GM19438 (cell line): ENCODE measurements around the gene DYNC1LI1.

ENCODE experiments used
- ATAC-seq: cut with Tn5 transposase; IDR thresholded peaks from one replicate; pipeline ENCODE4 v1.9.1; 2021; ENCODE audit warnings: low read depth; ENCODE audit not compliant: unreplicated experiment

Gene DYNC1LI1

DNA sequence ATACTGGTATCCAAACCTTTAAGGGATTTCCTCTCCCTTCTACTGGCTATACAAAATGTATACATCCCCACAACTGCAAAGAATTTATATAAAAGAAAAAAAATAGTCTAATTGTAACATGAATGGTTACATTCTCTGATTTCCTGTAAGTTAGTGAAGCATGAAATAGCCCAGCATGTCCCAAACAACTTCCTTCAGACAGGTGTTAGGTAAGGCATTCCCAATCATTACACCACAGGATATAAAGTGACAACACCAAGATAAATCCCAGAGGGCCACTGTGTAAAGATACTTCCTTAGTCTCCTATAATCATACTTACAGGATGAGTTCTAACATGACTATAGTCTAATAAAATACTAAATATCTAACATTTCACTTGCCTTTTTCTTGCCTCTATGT lies 75.6 kb downstream of the DYNC1LI1 start:
- no peak for ATAC-seq

DNA sequence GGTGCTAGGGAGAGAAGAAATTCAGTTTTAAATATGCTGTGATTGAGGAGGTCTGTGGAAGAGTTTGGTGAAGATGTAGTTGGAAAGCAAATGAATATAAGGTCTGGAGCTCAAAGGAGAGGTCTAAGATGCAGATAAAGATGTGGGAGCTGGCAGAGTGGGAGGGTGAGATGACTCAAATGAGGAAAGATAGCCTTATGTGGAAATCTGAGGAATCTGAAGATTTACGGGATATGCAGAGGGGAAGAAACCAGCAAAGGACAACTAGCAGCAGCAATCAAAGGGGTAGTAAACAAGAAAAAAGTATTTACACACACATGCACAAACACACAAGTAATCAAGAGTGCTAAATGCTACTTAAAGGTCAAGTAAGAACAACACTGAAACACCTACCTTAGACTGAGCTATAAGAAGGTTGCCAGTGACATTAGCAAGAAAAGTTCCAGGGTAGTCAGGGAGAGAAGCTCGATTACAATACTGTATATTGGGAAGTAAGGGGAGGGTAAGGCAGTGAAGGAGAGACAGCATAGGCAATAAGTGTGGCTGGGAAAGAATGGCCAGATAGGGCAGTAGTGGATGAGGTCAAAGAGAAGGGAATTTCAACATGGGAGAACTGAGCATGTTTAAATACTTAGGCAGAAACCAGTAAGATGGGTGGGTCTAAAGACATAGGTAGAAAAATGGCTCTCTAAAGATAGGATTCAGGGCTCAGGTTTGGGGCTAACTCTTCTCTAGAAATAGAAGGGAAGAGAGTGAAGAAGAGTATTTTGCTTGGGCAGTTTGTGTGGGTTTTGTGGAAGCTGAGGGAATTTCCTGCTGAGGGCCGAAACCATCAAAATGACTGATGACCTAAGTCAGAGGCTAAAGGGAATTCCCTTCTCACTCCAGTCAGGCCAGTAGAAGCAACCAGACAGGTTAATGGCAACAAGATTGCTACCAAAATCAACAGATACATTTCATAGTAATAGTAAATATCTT lies 76.9 kb downstream of the DYNC1LI1 start:
- ATAC-seq = peak; percentile 78

DNA sequence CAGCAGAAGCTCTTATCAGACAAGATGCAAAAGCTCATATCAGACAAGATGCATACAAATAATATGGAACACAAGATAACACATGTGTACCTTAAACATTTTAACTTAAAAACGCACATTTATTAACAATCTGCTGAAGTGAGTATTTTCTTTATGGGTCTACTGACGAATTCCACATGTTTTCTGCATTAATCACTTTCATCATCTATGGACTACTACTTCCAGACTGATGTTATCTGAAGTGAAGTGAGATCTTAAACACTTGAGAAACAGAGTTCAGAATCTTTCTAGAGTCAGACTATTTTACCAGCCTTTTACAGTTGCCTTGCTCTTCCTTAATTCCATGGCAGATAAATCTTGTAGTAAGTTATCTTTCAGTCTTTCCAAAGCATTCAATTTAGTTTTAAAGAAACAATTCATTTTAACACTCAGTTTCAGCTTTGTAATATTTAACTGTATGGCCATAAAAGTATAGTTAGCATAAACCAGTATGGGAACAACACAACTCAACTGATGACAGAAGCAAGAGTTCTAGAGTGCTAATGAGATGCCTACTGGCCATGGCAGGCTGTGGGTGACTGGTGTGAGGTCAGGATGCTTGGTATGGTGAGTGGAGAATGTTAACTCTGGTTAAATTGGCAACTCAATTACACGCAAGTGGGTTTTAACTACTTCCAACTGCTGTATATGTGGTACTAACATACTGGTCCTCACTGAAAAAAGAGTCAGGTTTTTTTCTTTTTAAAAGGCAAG lies 77.8 kb downstream of the DYNC1LI1 start:
- ATAC-seq = no peak

DNA sequence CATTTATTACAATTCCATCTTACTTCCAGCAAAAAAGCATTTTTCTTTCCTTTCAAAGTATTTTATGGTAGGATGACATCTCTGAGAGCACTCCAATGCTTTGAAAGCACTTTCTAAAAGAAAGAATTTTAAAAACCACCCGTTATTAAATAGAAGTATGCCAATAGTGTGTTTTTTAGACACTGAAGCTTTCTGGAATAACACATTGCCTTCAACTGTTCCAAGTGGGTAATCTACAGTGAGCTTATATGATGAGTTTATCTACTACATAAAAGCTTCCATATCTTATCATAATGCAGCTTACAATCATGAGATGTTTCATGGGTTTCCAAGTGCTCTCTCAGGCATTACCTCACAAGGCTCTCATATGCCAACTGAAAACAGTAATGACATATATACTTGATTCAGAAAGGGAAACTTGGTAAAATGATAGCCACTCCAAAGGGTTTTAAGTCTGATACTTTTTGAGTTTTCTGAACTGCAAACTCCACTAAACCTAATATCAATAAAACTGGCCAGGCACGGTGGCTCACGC lies 82.1 kb downstream of the DYNC1LI1 start:
- no peak for ATAC-seq

DNA sequence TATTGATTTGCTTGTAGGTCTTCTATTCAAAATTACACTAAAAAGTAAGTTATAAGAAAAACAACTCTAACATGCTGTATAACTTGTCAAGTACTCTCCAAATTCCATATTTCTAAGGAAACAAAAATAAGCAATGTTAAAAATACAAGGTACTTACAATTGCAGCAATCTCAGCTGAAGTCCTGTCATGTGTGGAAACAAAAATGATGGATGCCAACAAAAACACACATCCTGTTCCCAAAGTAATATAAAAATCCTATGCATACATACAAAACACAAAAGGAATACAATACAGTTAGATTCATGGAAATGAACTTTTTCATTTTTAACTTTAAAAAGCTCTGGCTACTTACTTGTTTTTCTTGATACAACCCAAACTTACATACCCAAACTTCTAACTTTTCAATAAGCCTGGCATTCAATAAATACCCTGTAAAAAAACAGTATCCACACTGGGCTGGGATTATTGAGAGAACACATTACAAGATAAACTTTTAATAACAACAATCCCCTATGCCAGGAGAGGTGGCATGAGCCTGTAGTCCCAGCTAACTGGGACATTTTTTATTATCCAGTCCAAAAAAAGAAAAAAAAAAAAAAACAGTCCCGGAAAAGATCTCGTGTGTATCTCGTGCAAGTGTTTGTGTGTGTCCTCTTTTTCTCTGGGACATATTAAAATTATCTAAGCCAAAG lies 82.7 kb downstream of the DYNC1LI1 start:
- ATAC-seq = no peak

DNA sequence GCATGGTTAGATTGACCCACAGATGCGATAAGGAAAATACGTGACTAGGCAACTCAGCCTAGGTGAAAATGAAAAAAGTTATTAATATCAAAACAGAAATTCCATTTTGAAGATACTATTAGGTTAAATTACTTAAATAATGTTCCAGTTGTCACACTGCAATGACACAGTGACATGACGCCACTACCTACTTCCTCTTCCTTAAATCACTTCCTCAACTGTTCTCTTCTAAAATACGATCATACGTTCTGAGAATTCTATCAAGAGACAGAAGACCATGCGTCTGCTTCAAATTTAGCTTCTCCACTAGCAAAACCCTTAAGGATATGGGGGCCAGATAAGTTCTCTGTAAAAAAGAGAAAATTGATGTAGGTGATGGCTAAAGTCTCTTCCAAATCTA lies 86.2 kb downstream of the DYNC1LI1 start:
- no peak for ATAC-seq

DNA sequence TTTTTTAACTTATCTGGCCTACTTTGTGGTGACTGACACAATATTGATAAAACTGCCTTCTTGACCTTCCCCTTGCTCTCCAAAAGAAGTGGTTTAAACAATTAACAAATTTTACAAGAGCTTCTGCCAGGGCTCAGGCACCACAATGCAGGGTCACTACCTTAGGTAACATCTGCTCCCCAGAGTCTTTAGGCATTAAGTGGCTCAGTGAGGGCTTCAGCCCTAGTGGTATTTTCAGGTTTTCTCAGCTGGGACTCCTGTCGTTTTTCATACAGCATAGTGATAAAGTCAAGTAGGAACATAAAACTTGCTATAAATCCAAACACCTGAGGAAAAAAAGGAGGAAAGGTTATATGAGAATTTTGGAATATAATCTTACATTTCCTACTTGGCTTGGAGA lies 86.9 kb downstream of the DYNC1LI1 start:
- ATAC-seq = no peak

DNA sequence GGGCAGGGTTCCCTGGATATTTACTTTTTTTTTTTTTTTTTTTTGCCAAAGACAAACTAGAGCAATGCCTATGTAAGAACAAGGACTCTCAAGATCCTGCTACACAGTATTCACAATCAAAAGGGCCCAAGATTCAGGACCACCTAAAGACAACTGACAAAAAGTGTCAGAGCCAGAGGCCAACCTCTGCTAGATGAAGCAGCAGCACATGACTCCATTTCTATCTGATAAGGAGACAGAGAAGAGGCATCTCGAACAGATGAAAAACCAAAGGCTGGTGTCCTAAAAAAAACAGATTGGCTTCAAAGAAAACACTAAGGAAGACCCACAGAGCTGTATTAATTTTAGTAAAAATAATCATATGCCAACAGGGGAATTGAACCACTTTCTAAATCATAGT lies 88.0 kb downstream of the DYNC1LI1 start:
- ATAC-seq = no peak

DNA sequence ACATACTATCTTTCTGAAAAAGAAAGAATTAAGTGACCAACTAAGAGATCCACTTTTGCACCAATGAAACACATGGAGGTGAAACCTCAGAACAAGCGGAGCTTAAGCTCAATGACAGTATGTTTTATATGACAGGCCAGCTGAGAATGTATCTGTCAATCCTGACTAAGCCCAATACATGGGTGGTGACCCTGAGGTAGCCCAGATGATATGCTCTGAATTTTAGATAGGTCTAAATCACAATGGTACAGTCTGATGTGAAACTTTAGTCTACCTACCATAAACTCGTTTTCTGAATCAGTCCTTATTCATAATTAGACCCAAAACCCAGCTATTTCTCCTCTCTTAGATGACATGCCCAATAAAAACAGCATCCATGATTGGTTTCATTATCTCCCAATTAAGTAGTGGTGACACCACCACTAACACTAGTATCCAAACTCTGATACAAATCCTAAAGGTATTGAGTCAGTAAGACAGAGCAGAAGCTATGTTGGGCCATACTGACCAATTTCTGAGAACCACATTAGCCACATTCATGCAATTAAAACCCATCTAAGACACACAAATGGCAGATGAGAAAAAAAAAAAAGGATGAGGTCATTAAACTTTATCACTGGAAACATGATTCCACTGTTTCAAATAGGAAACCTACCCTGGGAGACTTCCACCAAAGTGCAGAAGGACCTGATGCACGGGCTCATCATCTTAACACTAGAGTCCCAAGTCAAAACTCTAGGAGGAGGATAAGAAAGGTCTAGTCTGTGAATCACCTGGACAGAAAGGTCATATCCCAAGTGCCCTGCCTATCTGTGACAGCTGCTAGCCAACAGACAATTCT lies 88.6 kb downstream of the DYNC1LI1 start:
- ATAC-seq = no peak

DNA sequence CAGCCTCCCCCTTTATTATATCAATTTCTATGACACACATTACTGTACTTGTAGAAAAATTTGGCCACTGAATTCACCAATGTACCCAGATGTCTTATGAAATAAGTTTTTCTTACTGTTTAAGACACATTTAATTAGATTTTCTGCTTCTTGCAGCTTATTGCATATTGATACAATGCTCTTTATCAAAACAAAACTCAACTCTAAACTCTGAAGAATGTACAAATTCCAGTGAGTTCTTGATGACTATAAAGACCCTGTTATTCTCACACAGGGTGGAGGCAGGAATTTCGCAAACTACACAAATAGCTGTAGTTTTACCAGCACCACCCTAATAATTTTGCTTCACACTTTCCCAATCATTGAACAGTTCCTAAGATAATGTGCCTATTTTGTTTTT lies 90.1 kb downstream of the DYNC1LI1 start:
- ATAC-seq = no peak
